Liver (tissue), 9 donors: ENCODE measurements around the gene SYPL1. TPM values are rescaled to one million over a fixed set of nuclear protein-coding genes. Genes with fewer than 3 reads are reported as not detected.

Source experiments
- DNase-seq: peaks from one replicate; pipeline ENCODE4 v3.0.0-alpha.2; 2017; ENCODE audit warnings: low spot score
- H3K27ac ChIP-seq, 2 donors: one replicate each; pipeline ENCODE4 v1.7.0; 2013; ENCODE audit warnings: inconsistent platforms in 2 of 2, low read length in 2 of 2, control low read depth in 1 of 2, low read depth in 1 of 2, mild to moderate bottlenecking in 1 of 2
- H3K27me3 ChIP-seq, 4 donors: one replicate each; pipeline versions ENCODE4 v1.6.1 to v1.7.0; 2013; ENCODE audit warnings: low read length in 3 of 4, inconsistent platforms in 1 of 4, mild to moderate bottlenecking in 1 of 4, moderate library complexity in 1 of 4; ENCODE audit not compliant: control insufficient read depth in 4 of 4, insufficient read depth in 4 of 4
- H3K36me3 ChIP-seq, 4 donors: one replicate each; pipeline versions ENCODE4 v1.6.1 to v1.7.0; 2013; ENCODE audit warnings: low read length in 3 of 4, mild to moderate bottlenecking in 3 of 4, low read depth in 1 of 4, moderate library complexity in 1 of 4; ENCODE audit not compliant: control insufficient read depth in 4 of 4, insufficient read depth in 3 of 4
- H3K4me1 ChIP-seq, 4 donors: one replicate each; pipeline versions ENCODE4 v1.6.1 to v1.7.0; 2013; ENCODE audit warnings: low read length in 3 of 4, mild to moderate bottlenecking in 3 of 4, moderate library complexity in 1 of 4; ENCODE audit not compliant: control insufficient read depth in 4 of 4, insufficient read depth in 4 of 4
- H3K4me3 ChIP-seq, 3 donors: one replicate each; pipeline versions ENCODE4 v1.6.1 to v1.7.0; 2013; ENCODE audit warnings: low read length in 3 of 3, control low read depth in 1 of 3, low read depth in 1 of 3, mild to moderate bottlenecking in 1 of 3
- H3K9ac ChIP-seq, 2 donors: one replicate each; pipeline ENCODE4 v1.7.0; 2013; ENCODE audit warnings: low read length in 2 of 2, mild to moderate bottlenecking in 2 of 2, moderate library complexity in 2 of 2, control low read depth in 1 of 2, low read depth in 1 of 2
- H3K9me3 ChIP-seq, 4 donors: one replicate each; pipeline versions ENCODE4 v1.6.1 to v1.7.0; 2013; ENCODE audit warnings: low read length in 3 of 4; ENCODE audit not compliant: control insufficient read depth in 4 of 4
- EGR1 ChIP-seq, 2 donors: IDR thresholded peaks; 2 replicates each; pipeline ENCODE4 v1.6.1; 2016 to 2018; ENCODE audit warnings: antibody characterized with exemption in 2 of 2, low read depth in 2 of 2
- FOXA1 ChIP-seq: IDR thresholded peaks from 2 replicates; pipeline ENCODE4 v1.6.1; 2016; ENCODE audit warnings: antibody characterized with exemption
- FOXA2 ChIP-seq: IDR thresholded peaks from 2 replicates; pipeline ENCODE4 v1.6.1; 2016; ENCODE audit warnings: antibody characterized with exemption
- GABPA ChIP-seq, 2 donors: IDR thresholded peaks in 1 of 2; conservative IDR thresholded peaks in 1 of 2; 2 replicates each; pipeline ENCODE4 v1.6.1; 2016; ENCODE audit warnings: antibody characterized with exemption in 2 of 2, mild to moderate bottlenecking in 1 of 2, moderate library complexity in 1 of 2
- HNF4A ChIP-seq, 2 donors: conservative IDR thresholded peaks; 2 replicates each; pipeline ENCODE4 v1.6.1; 2016; ENCODE audit warnings: antibody characterized with exemption in 2 of 2, mild to moderate bottlenecking in 2 of 2
- HNF4G ChIP-seq: IDR thresholded peaks from 2 replicates; pipeline ENCODE4 v1.6.1; 2016; ENCODE audit warnings: antibody characterized with exemption
- JUND ChIP-seq, 2 donors: IDR thresholded peaks; 2 replicates each; pipeline ENCODE4 v1.6.1; 2016; ENCODE audit warnings: antibody characterized with exemption in 2 of 2
- NR2F2 ChIP-seq: IDR thresholded peaks from 2 replicates; pipeline ENCODE4 v1.6.1; 2016; ENCODE audit warnings: antibody characterized with exemption
- RAD21 ChIP-seq, 2 donors: IDR thresholded peaks; 2 replicates each; pipeline ENCODE4 v1.6.1; 2016; ENCODE audit warnings: antibody characterized with exemption in 2 of 2, mild to moderate bottlenecking in 2 of 2
- SP1 ChIP-seq: IDR thresholded peaks from 2 replicates; pipeline ENCODE4 v1.6.1; 2018; ENCODE audit warnings: antibody characterized with exemption, mild to moderate bottlenecking
- TAF1 ChIP-seq: conservative IDR thresholded peaks from 2 replicates; pipeline ENCODE4 v1.6.1; 2016; ENCODE audit warnings: antibody characterized with exemption, mild to moderate bottlenecking
- YY1 ChIP-seq: IDR thresholded peaks from 2 replicates; pipeline ENCODE4 v1.6.1; 2016; ENCODE audit warnings: antibody characterized with exemption, mild to moderate bottlenecking
- WGBS: extraction: QIAGEN DNeasy Blood & Tissue Kit; methylation state at CpG from one replicate; pipeline ENCODE4 v1.1.7; 2013; 5-methylcytosine and 5-hydroxymethylcytosine counted together
- polyA plus RNA-seq, 2 donors: library from polyadenylated mRNA; stranded (reverse) in 1 of 2; unstranded in 1 of 2; fragments of 200-250 nt in 1 of 2; fragments of >200 nt in 1 of 2; fragmentation: Nextera tagmentation in 1 of 2; extraction: Ambion mirVana in 1 of 2; gene quantifications; one replicate each; pipeline versions ENCODE4 v1.2.1 to v1.2.3, GENCODE V29; 2013 to 2015
- total RNA-seq, 2 donors: library from RNA; depleted of rRNA; stranded (reverse); fragments of >200 nt; gene quantifications; one replicate each; pipeline ENCODE4 v1.2.3, GENCODE V29; 2014
- TF ChIP-seq, protein P1 (sequence below): IDR thresholded peaks from 2 replicates; pipeline ENCODE4 v1.6.1; 2016; ENCODE audit warnings: antibody characterized with exemption, mild to moderate bottlenecking
- TF ChIP-seq, protein P2 (sequence below): fragments of 150-350 bp; IDR thresholded peaks from 2 replicates; pipeline ENCODE4 v1.5.1; 2017; ENCODE audit warnings: improper control_type of control experiment, low read depth, low read length; ENCODE audit not compliant: missing input control
- TF ChIP-seq, protein P3 (sequence below): IDR thresholded peaks from 2 replicates; pipeline ENCODE4 v1.6.1; 2016; ENCODE audit warnings: antibody characterized with exemption
- TF ChIP-seq, protein P4 (sequence below): IDR thresholded peaks from 2 replicates; pipeline ENCODE4 v1.6.1; 2016; ENCODE audit warnings: antibody characterized with exemption
- TF ChIP-seq, protein P5 (sequence below): IDR thresholded peaks from 2 replicates; pipeline ENCODE4 v1.6.1; 2016; ENCODE audit warnings: antibody characterized with exemption
- donor health status: healthy.
- donor health status: healthy.
- donor health status: healthy.
- donor health status: healthy.
- donor health status: healthy.

The SYPL1 gene
- total and polyA plus RNA-seq, 4 donors: 25.5 to 41.2 (median 28.8) TPM

DNA sequence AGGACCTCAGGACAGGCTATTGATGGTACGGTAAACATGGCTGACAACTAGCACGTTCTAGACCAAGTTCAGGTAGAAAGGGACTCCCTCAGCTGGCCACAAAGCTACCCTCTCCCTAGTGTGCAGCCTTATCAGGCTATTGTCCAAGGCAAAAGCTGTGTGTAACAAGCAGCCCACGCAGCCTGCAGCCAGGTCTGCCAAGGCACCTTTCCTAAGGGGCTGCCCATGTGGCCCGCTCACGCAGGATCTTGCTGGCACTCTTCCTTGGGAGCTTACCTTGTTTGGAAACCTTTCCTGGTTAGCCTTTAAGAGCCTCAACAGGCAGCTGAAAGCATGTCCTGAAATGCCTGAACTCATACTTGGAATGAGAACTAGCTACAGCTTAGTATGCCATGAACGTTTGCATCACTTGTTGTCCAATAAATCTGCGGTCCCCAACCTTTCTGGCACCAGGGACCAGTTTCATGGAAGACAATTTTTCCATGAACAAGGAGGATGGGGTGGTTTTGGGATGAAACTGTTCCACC lies 51.7 kb downstream of the SYPL1 start:
- Histone ChIP-seq H3K27ac (no peak overlapping the region), H3K36me3 (no peaks in the 10 kb centered on the region), H3K9ac (no peak overlapping the region), H3K4me1 (peaks cover 2 to 11% (median 4%) of the 10 kb centered on the region in 4 donors), H3K4me3 (no peak overlapping the region), H3K27me3 (no peaks in the 10 kb centered on the region), H3K9me3 (no peaks in the 10 kb centered on the region)
- TF ChIP-seq, protein P1, sequence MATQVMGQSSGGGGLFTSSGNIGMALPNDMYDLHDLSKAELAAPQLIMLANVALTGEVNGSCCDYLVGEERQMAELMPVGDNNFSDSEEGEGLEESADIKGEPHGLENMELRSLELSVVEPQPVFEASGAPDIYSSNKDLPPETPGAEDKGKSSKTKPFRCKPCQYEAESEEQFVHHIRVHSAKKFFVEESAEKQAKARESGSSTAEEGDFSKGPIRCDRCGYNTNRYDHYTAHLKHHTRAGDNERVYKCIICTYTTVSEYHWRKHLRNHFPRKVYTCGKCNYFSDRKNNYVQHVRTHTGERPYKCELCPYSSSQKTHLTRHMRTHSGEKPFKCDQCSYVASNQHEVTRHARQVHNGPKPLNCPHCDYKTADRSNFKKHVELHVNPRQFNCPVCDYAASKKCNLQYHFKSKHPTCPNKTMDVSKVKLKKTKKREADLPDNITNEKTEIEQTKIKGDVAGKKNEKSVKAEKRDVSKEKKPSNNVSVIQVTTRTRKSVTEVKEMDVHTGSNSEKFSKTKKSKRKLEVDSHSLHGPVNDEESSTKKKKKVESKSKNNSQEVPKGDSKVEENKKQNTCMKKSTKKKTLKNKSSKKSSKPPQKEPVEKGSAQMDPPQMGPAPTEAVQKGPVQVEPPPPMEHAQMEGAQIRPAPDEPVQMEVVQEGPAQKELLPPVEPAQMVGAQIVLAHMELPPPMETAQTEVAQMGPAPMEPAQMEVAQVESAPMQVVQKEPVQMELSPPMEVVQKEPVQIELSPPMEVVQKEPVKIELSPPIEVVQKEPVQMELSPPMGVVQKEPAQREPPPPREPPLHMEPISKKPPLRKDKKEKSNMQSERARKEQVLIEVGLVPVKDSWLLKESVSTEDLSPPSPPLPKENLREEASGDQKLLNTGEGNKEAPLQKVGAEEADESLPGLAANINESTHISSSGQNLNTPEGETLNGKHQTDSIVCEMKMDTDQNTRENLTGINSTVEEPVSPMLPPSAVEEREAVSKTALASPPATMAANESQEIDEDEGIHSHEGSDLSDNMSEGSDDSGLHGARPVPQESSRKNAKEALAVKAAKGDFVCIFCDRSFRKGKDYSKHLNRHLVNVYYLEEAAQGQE: no peak
- TF ChIP-seq, protein P2, sequence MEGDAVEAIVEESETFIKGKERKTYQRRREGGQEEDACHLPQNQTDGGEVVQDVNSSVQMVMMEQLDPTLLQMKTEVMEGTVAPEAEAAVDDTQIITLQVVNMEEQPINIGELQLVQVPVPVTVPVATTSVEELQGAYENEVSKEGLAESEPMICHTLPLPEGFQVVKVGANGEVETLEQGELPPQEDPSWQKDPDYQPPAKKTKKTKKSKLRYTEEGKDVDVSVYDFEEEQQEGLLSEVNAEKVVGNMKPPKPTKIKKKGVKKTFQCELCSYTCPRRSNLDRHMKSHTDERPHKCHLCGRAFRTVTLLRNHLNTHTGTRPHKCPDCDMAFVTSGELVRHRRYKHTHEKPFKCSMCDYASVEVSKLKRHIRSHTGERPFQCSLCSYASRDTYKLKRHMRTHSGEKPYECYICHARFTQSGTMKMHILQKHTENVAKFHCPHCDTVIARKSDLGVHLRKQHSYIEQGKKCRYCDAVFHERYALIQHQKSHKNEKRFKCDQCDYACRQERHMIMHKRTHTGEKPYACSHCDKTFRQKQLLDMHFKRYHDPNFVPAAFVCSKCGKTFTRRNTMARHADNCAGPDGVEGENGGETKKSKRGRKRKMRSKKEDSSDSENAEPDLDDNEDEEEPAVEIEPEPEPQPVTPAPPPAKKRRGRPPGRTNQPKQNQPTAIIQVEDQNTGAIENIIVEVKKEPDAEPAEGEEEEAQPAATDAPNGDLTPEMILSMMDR: no peak
- TF ChIP-seq, protein P3, sequence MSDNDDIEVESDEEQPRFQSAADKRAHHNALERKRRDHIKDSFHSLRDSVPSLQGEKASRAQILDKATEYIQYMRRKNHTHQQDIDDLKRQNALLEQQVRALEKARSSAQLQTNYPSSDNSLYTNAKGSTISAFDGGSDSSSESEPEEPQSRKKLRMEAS: no peak
- no peak for TF ChIP-seq YY1
- TF ChIP-seq RAD21 (IDR thresholded peaks at IDR 0.05): no peak
- TF ChIP-seq EGR1 (IDR thresholded peaks at IDR 0.05; ENCODE audit: low read depth in 2 of 2): no peak
- TF ChIP-seq JUND (IDR thresholded peaks at IDR 0.05): no peak
- no peak for TF ChIP-seq FOXA1
- no peak for TF ChIP-seq TAF1
- no peak for TF ChIP-seq NR2F2
- TF ChIP-seq SP1: no peak
- TF ChIP-seq, protein P4, sequence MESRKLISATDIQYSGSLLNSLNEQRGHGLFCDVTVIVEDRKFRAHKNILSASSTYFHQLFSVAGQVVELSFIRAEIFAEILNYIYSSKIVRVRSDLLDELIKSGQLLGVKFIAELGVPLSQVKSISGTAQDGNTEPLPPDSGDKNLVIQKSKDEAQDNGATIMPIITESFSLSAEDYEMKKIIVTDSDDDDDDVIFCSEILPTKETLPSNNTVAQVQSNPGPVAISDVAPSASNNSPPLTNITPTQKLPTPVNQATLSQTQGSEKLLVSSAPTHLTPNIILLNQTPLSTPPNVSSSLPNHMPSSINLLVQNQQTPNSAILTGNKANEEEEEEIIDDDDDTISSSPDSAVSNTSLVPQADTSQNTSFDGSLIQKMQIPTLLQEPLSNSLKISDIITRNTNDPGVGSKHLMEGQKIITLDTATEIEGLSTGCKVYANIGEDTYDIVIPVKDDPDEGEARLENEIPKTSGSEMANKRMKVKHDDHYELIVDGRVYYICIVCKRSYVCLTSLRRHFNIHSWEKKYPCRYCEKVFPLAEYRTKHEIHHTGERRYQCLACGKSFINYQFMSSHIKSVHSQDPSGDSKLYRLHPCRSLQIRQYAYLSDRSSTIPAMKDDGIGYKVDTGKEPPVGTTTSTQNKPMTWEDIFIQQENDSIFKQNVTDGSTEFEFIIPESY: no peak
- TF ChIP-seq GABPA (IDR thresholded peaks at IDR 0.05 in 1 of 2, conservative IDR thresholded peaks at IDR 0.05 in 1 of 2): no peak
- TF ChIP-seq, protein P5, sequence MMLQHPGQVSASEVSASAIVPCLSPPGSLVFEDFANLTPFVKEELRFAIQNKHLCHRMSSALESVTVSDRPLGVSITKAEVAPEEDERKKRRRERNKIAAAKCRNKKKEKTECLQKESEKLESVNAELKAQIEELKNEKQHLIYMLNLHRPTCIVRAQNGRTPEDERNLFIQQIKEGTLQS: no peak
- TF ChIP-seq FOXA2: no peak
- TF ChIP-seq HNF4G: no peak
- no peak for TF ChIP-seq HNF4A (conservative IDR thresholded peaks at IDR 0.05)
- WGBS: 90% methylated on average over 7 of the region's 7 CpGs
- DNase-seq: no peak
